ENCODE data around the gene NINL. TPM values are rescaled to one million over a fixed set of nuclear protein-coding genes. Genes with fewer than 3 reads are reported as not detected.
"Not testable (repeated sequence)": the region's sequence is repeated elsewhere in the genome, so short reads cannot be mapped to it uniquely, and the experiment has no call there.

Gene NINL
- total RNA-seq, 1 donor from 2014 or later = 20.8 TPM

DNA sequence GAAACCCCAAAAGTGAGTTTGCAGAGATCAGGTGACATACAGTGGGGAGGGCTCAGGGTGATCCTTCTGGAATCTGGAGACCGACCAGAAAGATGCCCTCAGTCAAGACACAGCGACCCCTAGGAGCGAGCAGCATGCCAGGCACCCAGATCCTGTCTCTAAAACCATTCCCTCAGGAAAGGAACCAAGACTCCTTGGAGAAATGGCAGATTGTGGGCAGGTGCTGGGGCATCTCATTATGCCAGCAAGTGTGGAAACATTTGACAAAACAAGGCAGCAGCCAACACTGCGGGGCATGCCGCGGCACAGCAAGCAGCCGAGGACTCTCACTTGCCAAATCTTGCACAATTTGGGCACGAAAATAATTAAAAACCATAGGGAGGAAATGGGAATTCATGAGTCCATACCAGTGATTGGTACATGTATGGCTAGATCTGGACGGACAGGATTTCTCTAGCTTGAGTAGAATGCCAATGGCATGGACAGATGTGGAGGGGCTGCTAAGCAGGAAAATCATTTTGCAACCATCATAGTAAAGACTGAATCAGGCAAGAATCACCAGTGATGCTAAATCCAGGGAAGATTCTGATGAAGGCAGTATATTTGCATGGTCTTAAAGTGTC lies 101.0 kb downstream of the NINL start:
- no peak for DNase-seq (ENCODE audit: low spot score)

DNA sequence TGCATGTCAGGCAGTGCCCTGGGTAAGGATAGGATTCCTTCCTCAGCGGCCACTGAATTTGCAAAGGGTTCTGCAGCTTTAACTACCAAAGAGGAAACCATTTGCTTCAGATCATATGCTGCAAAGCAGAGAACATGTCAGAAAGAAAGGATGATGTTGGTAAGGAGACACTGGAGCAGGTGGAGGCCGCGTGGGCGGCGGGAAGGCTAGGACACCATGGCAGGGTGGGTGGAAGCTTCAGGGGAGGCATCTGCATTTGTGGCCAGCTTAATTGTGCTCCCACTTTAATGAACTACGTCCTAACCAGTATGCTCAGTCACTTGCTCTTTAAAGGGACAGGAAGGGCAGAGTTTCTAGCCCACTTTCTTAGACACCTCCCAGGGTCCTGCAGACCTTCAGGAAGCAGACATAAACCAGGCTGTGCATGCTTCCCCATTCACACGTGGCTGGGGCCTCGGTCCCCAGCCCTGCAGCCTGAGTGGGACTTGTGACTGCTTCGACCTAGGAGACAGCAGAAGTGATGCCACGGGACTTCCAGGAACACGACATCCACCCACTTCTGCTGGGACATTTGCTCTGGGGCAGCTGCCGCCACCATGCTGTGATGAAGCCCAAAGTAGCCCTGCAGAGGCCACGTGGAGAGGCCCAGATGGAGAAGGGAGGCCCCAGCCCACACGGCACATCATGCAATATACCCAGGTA lies 101.7 kb downstream of the NINL start:
- no peak for DNase-seq (ENCODE audit: low spot score)

DNA sequence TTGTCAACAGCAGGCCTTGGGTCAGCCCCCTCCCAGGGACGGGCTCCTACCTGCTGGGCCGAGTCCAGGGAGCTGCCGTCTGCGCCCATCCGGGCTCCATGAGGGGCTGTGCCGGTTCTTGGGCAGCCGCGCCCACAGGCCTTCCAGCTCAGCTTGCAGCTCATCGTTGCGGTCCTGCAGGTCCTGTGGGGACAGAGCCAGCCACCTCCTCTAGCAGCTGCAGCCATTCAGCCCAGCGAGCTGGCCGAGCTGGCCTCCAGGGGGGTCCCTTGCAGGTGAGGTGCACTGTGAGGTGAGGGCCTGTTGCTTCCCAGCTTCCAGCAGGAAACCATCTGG lies 103.4 kb downstream of the NINL start:
- no peak for DNase-seq (ENCODE audit: low spot score)

DNA sequence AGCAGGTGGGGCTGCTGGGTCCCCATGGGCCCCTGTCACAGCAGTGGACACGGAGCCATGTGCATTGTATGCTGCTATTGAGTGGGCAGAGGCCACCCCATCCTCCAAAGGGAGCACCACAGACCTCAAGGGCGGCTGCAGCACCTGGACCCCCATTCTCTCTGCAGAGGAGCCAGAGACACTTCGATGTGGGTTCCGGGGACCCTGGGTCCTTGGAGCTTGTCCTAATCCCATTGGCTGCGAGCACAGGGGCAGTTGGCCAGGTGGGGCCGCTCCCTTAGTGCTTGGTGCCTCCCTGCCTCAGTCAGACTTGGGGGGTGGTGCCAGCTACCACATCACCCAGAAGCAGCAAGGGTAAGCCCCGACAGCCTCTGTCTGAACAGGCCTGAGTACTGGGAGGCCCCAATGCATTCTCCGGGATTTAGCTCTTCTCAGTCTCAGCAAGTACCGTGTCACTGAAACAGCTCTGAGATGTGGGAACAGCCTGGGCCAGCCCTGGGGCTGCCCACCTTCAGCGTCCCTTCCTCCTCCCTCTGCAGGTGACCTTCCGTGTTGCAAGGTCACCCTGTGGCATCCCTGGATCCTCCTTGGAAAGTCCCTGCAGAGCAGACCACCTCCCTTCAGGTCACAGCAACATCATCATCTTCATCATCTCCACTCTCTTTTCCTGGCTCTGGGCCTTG lies 104.0 kb downstream of the NINL start:
- DNase-seq (ENCODE audit: low spot score) = no peak

DNA sequence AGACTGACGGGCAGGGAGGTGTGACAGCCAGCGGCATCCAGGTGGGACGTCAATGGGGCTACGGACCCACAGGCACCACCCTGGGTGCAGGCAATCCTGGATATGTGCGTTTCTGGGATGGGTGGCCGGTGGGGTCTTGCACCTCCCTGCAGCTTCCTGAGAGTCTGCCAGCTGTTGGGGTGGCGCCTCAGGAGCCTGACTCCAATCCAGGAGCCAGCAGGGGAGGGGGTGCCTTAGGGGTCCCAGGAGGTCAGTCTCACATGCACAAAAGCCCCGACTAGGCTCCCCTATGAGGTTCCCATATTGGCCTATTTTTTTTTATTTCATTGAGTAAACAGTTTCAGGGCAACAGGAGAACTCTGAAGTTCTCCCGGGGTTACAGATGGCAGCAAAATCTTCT lies 104.5 kb downstream of the NINL start:
- DNase-seq (ENCODE audit: low spot score) = no peak

DNA sequence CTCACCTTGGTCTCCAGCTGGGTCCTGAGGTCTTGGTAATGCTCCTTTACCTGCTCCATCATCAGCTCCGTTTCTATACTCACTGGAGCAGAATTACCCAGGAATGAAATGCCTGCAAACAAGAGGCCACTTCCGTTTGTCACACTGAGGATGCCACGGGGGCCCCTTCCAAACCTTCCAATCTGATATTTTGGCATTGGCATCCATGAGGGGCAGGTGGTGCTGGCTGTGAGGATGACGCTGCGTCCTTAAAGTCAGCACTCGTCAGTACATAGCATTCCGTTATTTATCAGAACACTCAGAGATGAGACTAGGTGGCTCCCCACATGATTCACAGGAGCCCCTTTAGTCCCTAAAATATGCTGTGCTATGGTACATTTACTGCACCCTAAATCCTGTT lies 105.2 kb downstream of the NINL start:
- no peak for DNase-seq (ENCODE audit: low spot score)

DNA sequence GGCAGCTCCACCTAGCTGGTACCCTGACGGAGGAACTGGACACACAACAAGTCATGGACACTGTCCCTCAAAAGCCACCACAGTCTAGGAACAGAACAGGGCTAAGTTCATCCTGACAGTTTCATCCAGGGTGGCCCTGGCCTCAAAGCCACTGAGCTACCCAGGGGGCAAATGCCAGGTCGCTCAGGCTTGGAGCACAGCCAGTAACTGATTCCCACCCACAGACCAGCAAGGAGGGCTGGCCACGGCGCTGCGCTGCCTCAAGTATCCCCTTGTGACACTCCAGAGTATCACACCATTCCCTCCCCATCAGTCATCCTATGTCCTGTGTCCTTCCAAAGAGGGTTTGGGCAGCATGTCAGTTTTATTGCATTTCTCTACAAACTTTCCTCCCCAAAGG lies 105.7 kb downstream of the NINL start:
- no peak for DNase-seq (ENCODE audit: low spot score)

DNA sequence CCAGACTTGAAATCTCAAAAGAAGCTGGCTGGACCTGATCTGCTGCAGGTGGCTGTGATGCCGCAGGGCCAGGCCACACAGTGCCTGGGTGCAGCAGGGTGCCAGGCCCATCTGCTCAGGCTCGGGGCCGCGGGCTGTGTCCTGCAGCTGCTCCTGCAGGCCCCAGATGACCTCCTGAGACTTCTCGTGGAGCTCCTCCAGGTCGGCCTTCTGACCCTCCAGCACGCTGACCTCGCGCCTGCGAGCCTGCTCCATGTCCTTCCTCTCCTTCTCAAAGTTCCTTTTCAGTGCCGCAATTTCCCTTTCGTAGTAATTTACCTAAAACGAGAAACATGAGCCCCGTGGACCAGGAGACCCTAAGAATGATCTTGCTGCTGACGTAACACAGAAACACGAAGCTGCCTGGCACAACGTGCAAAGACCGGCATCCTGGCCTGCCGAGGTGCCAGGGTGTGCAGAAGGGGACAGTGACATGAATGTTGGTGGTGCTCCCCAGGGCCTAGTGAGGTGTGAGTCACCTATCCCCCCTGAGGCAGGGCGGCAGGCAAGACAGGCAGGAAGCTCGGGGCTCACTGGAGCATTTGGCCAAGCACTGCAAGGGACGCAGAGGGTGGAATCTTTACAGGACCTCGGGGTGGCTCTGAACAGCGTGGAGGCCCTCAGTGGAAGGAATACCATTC lies 106.3 kb downstream of the NINL start:
- no peak for DNase-seq (ENCODE audit: low spot score)

DNA sequence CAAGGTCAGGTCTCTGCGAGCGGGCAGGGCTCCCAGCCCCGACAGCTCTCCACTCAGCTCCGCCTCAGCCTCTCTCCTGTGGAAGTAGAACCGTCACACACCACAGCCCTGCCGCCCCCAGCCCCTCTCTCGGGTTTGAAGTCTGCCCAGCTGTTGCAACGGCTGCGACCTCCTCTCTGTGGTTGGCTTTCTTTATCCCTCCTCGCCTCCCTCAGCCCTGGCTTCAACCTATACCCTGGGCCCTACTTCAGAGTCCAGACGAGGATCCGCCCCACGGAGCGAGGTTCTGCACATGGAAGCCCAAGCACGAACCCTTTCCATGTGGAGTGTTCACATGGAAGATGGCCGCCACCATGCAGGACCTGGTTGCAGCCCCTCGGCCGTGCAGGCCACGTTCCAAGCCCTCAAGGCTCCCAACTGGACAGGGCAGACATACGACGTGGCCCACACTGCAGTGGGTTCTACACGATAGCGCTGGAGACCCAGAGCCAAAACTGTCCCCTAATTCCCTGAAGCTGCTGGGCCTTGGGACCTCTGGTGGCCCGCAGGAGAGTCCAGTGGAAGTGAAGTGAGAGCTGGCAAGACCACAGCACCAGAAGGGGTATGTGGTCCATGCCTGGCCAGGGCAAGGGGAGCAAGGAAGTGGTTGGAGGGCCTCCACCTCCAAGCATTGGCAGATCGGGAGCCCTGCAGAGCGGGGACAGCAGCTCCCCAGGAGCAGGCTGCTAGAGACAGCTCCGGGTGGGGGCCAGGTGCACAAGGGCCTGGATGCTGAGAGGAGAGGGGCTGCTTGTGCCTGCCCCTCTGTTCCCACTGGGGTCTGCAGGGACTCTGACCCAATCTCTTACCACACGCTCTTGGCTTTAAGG lies 108.1 kb downstream of the NINL start:
- DNase-seq (ENCODE audit: low spot score) = no peak

DNA sequence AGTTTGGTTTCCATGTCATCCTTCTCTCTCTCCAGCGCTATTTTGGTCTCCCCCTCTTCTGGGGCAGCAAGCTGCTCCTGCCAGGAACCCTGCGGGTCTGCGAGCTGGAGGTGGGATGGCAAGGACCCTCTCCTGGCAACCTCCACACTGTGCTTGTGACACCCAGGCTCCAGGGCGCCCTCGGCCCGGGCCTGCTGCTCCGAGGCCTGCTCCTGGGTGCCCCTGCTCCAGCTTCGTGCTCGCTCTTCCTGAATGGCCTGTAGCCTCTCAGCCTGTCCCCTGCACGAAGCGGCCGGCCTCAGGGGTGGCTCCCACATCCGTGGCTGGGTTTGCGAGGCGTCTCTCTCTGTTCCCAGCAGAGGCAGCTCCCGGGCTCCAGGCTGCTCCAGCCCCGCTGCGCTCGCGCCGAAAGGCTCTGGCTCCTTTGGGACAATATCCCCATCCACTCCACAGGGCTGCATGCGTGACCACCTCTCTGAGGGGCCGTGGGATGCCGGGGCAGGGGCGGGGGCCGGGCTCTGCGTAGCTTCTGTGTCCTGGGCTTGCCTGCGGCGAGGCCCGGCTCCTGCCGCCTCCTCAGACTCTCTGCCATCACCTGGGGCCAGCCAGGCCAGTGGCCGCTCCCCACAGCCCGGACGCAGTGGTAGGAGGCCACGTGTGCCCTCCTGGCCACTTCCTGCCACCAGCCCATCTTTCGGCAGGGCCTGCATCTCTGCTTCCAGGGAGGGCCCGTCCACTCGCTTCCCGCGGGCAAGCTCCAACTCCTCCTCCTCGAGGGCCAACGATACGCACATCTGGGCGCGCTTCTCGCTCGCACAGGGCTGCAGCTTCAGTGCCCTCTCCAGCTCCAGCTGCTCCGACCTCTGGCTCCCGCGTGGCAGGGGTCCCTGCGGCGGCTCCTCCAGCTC lies 109.0 kb downstream of the NINL start:
- DNase-seq (ENCODE audit: low spot score) = no peak

DNA sequence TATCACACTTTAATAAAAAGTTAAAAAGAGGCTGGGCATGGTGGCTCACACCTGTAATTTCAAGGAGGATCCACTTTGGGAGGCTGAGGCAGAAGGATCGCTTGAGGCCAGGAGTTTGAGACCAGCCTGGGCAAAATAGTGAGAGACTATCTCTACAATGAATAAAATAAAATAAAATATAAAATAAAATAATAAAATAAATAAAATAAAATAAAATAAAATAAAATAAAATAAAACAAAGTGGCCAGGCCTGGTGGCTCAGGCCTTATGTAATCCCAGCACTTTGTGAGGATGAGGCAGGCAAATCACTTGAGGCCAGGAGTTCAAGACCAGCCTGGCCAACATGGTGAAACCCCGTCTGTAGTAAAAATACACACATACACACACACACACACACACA lies 112.0 kb downstream of the NINL start:
- not testable (repeated sequence) for DNase-seq (ENCODE audit: low spot score)

DNA sequence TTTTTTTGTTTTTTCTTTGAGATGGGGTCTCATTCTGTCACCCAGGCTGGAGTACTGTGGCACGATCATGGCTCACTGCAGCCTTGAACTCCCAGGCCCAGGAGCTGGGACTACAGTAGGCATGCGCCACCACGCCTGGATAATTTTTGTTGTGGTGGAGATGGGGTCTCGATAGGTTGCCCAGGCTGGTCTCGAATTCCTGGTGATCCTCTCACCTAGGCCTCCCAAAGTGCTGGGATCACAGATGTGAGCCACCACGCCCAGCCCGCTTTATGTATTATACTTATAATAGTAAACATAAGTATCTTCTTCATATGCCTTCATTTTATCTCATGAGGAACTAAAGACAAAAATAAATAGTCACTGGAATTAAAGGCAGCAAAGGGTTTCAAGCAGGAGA lies 114.3 kb downstream of the NINL start:
- no peak for DNase-seq (ENCODE audit: low spot score)

DNA sequence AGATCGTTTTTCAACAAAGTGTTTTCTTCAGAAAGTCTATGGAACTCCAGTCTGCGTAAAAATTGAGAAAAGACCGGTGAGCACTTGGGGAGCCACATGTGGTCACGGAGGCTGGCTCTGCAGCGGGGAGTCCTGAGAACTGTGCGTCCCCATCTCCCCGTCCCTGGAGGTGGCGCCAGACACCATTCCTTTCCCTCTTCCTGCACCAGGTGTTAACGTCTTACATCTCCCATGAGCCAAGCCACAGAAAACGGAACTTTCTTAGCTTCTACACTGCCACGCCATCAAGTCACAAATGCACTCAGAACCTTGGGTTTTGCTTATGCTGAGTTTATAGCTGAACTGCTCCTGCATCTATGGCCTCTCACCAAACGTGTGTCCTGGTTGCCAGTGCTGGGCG lies 115.3 kb downstream of the NINL start:
- DNase-seq (ENCODE audit: low spot score) = no peak

DNA sequence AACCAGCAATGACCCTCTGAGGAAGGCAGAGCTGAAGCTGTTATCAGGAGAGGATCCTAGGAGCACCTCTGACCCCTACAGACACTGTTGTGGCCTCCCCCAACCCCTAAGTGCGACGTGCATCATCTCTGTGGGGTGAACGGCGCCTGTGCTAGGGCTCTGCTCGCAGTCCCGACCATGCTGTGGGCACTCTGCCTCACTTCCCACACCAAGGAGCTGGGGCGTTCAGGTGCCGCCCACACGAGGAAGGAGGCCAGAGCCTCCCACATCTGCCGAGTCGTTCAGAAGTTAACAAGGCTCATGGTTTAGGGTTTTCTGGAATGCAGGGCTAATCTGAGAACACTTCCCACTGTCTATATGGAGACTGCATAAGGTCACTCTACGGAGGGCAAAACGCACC lies 115.8 kb downstream of the NINL start:
- DNase-seq (ENCODE audit: low spot score) = no peak

DNA sequence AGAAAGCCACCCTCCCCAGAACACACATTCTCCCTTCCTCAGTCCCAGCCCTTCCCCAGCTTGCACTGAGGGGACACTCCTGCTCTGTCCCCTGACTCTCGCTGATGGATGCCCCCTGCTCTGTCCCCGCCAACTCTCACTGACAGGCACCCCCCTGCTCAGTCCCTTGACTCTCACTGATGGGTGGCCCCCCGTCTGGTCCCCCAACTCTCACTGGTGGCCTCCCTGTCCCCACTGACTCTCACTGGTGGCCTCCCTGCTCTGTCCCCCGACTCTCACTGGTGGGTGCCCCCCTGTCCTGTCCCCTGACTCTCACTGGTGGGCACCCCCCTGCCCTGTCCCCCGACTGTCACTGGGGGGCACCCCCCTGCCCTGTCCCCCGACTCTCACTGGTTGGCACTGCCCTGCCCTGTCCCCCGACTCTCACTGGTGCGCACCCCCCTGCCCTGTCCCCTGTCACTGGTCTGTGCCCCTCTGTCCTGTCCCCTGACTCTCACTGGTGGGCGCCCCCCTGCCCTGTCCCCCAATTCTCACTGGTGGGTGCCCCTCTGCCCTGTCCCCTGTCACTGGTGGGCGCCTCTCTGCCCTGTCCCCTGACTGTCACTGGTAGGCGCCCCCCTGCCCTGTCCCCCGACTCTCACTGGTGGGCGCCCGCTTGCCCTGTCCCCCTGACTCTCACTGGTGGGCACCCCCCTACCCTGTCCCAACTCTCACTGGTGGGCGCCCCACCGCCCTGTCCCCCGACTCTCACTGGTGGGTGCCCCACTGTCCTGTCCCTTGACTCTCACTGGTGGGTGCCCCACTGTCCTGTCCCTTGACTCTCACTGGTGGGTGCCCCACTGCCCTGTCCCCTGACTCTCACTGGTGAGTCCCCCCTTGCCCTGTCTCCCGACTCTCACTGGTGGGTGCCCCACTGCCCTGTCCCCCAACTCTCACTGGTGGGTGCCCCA lies 116.9 kb downstream of the NINL start:
- DNase-seq (ENCODE audit: low spot score) = no peak

DNA sequence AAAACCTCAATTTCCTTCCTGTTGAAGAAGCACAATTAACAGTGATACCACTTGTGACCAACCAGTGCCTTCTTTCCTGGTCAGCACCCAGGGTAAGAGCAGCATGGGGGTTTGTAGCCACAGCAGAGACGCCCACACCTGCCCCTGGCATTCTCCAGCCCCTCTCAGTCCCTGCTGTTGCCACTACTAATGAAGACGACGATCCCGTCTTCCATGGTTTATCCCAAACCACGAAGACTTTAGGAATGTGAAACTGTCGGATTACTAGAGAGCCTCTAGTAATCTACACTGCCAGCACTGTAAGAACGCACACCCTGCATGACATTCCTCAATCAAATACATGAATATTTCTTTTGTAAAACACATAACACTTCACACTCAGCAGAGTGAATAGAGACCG lies 117.9 kb downstream of the NINL start:
- no peak for DNase-seq (ENCODE audit: low spot score)

DNA sequence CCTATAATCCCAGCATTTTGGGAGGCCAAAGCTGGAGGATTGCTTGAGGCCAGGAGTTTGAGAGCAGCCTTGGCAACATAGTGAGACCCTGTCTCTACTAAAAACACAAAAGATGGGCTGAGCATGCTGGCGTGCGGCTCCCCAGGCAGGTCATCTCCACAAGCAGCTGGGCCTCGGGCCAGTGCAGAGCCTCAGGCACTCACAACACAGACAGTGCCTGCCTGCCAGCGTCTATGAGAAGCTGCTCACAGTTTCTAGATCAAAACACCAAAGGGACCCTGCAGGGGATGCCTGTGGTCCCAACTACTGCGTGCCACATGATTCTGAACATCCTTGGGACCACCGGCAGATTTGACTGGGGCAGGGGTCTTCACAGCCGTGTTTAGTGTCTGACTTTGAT lies 118.5 kb downstream of the NINL start:
- DNase-seq (ENCODE audit: low spot score) = no peak

DNA sequence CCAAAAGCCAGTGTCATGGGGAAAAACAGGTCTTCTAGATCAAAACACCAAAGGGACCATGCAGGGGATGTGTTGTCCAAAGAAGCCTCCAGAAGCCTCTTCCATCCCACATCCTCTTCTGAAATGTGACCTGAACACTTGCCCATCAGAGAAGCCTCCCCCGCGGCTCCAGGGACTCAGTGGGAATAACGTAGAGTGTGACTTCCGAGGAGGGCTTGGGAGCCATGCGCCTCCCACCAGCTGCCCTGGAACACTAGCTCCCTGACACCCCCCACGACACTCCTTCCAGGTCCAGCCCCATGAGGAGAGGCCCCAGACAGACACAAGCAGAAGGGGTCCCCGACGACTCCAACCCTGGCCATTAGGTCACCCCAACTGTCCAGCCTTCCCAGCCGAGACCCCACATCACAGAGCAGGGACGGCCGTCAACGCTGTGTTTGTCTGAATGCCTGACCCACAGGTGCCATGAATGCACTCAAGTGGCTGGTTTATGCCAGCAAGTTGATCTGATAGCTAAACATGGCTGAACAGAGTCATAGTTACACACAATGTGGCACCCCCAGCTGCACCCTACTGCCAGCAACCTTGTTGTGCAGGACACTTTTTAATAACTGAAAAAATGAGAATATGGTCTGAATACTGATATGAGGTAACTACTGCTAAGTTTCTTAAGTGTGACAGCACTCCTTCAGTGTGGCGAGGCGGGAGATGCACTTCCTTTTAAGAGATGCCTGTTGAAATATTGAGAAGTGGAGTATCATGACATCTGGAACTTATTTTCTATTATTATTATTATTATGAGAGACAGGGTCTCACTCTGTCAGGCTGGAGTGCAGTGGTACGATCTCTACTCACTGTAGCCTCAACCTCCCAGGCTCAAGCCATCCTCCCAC lies 119.8 kb downstream of the NINL start:
- no peak for DNase-seq (ENCODE audit: low spot score)
